A673 (cell line): ENCODE measurements around the gene KCNN1. TPM values are rescaled to one million over a fixed set of nuclear protein-coding genes. Genes with fewer than 3 reads are reported as not detected.

ENCODE experiments used
- BruUV-seq: library from RNA; stranded (reverse); fragments of 400-500 nt; replicated peaks from 2 replicates; lab custom pipeline; 2021; lab: Mats Ljungman, UMichigan
- CTCF ChIA-PET: fragments of 300-600 bp; sonication (Branson Sonifier 250); formaldehyde crosslinking; loops from one replicate; lab custom pipeline; 2022; ENCODE audit warnings: antibody characterized with exemption; lab: Charles Lee
- POLR2A ChIA-PET: fragments of 300-600 bp; sonication (Branson Sonifier 250); formaldehyde crosslinking; loops from one replicate; lab custom pipeline; 2022; ENCODE audit warnings: antibody characterized with exemption; ENCODE audit not compliant: low non-redundant PET; lab: Charles Lee
- DNase-seq: peaks from one replicate; pipeline ENCODE4 v3.0.0-alpha.2; 2015; ENCODE audit warnings: low spot score
- H3K27ac ChIP-seq: fragments of 200-600 bp; sonication (generic); 2 replicates; pipeline ENCODE4 v1.5.1; 2016; ENCODE audit warnings: mixed run types, low read depth, mild to moderate bottlenecking, mixed read lengths, antibody characterized with exemption, low read length; ENCODE audit not compliant: poor library complexity, severe bottlenecking
- H3K27me3 ChIP-seq: fragments of 200-600 bp; sonication (generic); replicated peaks from 2 replicates; pipeline ENCODE4 v1.6.1; 2017; ENCODE audit warnings: mixed run types, low read depth, mild to moderate bottlenecking, mixed read lengths, antibody characterized with exemption, low read length; ENCODE audit not compliant: insufficient read depth, poor library complexity
- H3K36me3 ChIP-seq: fragments of 200-600 bp; sonication (generic); 2 replicates; pipeline ENCODE4 v1.6.1; 2016; ENCODE audit warnings: mixed run types, mild to moderate bottlenecking, mixed read lengths, antibody characterized with exemption, low read length; ENCODE audit not compliant: insufficient read depth, poor library complexity, severe bottlenecking
- H3K4me1 ChIP-seq: fragments of 200-600 bp; sonication (generic); 2 replicates; pipeline ENCODE4 v1.6.1; 2017; ENCODE audit warnings: mixed run types, mild to moderate bottlenecking, mixed read lengths, antibody characterized with exemption, low read length; ENCODE audit not compliant: insufficient read depth, poor library complexity, severe bottlenecking
- H3K4me3 ChIP-seq: fragments of 200-600 bp; sonication (generic); 2 replicates; pipeline ENCODE4 v1.5.1; 2016; ENCODE audit warnings: low read depth, mixed run types, mild to moderate bottlenecking, mixed read lengths, low read length; ENCODE audit not compliant: poor library complexity, severe bottlenecking
- H3K9me3 ChIP-seq: fragments of 200-600 bp; sonication (generic); 2 replicates; pipeline ENCODE4 v1.6.1; 2016; ENCODE audit warnings: mixed run types, low read depth, mild to moderate bottlenecking, mixed read lengths, antibody characterized with exemption, low read length; ENCODE audit not compliant: poor library complexity, severe bottlenecking
- EZH2 ChIP-seq: fragments of 200-600 bp; sonication (generic); IDR thresholded peaks from 2 replicates; pipeline ENCODE4 v1.6.1; 2017; ENCODE audit warnings: borderline replicate concordance, low read depth, mild to moderate bottlenecking, mixed read lengths, antibody characterized with exemption, low read length; ENCODE audit not compliant: poor library complexity, severe bottlenecking
- intact Hi-C: fragments of 100-400 bp; cut with micrococcal nuclease; formaldehyde crosslinking; loops from one replicate; pipeline ENCODE4 v1.10.0; 2022; ENCODE audit not compliant: unreplicated experiment
- total RNA-seq: library from RNA; stranded (reverse); gene quantifications from 2 replicates; pipeline ENCODE4 v1.2.3, GENCODE V29; 2021
- TF ChIP-seq, protein P1 (sequence below): fragments of 300-800, 200-600 bp; sonication (generic); conservative IDR thresholded peaks from 2 replicates; pipeline ENCODE4 v1.5.1; 2017; ENCODE audit warnings: low read depth, mild to moderate bottlenecking, antibody characterized with exemption, low read length, moderate library complexity, mixed read lengths

KCNN1 gene
- total RNA-seq, 1 experiment from 2014 or later = 81.2 TPM

DNA sequence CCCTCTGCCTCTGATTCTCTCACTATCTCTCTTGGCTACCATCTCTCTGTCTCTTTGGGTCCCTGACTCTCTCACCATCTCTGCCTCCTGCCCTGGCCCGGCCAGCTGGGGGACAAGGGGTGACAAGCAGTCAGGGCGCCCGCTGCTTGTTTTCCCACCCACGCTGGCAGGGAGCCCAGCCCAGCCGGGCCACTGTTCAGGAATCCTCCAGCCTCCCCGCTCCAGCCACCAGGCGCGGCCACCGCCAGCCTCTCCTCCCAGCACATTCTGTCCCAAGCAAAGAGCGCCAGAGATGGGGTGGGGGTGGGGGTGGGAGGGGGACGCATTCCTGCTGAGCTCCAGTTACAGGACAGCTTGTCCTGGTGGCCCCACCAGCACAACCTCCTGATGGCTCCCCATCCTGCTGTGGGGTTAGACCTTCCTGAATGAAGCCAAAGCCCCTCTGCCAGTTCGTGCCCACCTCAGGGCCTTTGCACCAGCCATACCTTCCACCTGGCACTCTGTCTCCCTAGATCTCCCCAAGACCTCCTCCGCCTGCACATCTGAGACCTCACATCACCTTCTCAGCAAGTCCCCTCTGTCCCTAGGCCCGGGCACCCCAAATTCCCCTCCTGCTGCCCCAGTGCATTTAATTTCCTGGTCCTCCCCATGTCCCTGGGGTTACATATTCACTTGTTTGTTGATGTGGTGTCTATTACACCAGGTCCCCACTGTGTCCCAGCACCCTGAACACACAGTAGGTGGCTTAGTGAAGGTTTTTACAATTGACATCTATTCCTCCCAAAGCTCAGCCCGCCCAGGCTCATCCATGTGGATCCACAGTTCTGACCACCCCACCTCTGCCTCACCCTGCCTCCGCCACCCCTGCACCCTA is 53.5 kb downstream of the KCNN1 start:
- TF ChIP-seq, protein P1, sequence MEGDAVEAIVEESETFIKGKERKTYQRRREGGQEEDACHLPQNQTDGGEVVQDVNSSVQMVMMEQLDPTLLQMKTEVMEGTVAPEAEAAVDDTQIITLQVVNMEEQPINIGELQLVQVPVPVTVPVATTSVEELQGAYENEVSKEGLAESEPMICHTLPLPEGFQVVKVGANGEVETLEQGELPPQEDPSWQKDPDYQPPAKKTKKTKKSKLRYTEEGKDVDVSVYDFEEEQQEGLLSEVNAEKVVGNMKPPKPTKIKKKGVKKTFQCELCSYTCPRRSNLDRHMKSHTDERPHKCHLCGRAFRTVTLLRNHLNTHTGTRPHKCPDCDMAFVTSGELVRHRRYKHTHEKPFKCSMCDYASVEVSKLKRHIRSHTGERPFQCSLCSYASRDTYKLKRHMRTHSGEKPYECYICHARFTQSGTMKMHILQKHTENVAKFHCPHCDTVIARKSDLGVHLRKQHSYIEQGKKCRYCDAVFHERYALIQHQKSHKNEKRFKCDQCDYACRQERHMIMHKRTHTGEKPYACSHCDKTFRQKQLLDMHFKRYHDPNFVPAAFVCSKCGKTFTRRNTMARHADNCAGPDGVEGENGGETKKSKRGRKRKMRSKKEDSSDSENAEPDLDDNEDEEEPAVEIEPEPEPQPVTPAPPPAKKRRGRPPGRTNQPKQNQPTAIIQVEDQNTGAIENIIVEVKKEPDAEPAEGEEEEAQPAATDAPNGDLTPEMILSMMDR = no peak
- no peak for TF ChIP-seq EZH2
- no TSS peak for BruUV-seq

DNA sequence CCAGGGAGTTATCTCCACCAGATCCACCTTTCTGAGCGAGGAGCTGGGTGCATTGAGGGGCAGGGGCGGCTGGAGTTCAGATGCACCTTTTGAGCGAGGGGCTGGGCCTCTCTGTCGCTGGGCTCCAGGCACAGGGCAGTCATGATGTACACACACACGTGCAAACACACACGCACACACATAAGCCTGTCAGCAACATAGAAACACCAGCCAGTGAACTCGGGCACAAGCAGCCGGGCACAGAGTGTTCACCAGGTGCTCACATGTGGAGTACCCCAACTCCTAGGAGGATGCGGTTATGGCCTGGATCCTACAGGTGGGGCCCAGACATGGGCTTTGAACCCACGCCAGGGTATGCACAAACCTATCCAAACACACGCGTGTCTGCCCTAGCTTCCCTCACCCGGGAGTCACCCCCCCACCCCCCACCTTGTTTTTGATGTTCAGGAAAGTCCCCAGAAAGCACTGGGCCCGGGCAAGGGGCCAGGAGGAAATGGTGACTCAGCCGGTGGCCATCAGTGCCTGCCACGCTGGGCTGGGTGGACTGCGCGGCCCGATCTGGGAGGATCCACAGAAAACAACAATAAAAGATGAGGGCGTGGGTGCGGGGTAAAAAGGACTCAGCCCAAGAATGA is 54.3 kb downstream of the KCNN1 start:
- H3K27ac ChIP-seq = peak overlapping the region; percentile 51
- intact Hi-C loops = no loop called here
- CTCF ChIA-PET = interaction anchor here (1.0 kb wide), 1 partner anchor 13 kb away, joined by 7 read pairs; the partner anchor contains the start of gene ARRDC2

More for the DNA sequence above, 53.5 kb downstream of the KCNN1 start:
- Histone ChIP-seq H3K27ac (peak overlapping the region; percentile 51), H3K4me1 (peaks cover 43% of the 10 kb centered on the region), H3K4me3 (no peak overlapping the region), H3K9me3 (no peaks in the 10 kb centered on the region), H3K36me3 (peaks cover 3% of the 10 kb centered on the region), H3K27me3 (no peaks in the 10 kb centered on the region)
- no peak for DNase-seq
- ChIA-PET CTCF (interaction anchor here (1.0 kb wide), 1 partner anchor 12 kb away, joined by 7 read pairs; the partner anchor contains the start of gene ARRDC2), POLR2A (no interaction called here)
- intact Hi-C loops = no loop called here

DNA sequence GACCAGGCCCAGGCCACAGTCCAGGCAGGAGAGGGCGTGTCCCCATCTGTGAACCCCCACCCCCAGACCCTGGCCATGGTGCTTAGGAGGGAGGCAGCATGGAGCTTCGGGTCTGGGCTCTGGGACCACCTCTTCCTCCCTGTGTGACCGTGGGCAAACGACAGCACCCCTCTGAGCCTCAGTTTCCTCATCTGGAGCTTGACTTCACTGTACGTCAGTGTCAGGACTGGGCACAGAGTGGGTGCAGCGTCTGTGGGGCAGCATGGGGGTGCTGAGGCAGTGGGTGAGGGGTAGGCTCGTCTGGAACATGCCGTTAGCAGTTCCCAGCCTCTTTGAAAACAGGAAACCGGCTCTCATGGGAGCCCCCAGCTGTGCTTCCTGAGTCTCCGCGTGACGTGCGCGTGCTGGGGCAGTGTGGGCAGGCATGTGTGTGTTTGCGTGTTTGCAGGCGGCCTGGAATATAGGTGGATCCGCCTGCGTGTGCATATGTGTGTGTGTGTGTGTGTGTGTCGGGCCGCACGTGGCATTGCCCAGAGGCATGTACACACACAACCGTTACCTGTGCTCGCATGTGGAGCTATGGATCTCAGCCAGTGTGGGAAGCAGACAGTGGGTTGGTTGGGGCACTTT is 56.8 kb downstream of the KCNN1 start:
- intact Hi-C loops = no loop called here
- POLR2A ChIA-PET = no interaction called here
- no peak for TF ChIP-seq EZH2
- Histone ChIP-seq H3K4me3 (no peak overlapping the region), H3K4me1 (peaks cover 37% of the 10 kb centered on the region), H3K27me3 (no peaks in the 10 kb centered on the region), H3K27ac (peak overlapping the region; percentile 83), H3K9me3 (no peaks in the 10 kb centered on the region), H3K36me3 (no peaks in the 10 kb centered on the region)
- DNase-seq = peak; percentile 95
- no TSS peak for BruUV-seq
- CTCF ChIA-PET = no interaction called here

More for the DNA sequence above, 54.3 kb downstream of the KCNN1 start:
- DNase-seq = peak; percentile 80
- H3K4me3 ChIP-seq = no peak overlapping the region
- no peaks in the 10 kb centered on the region for H3K27me3 ChIP-seq
- TF ChIP-seq EZH2 = no peak
- TF ChIP-seq, protein P1 = no peak
- BruUV-seq = no TSS peak
- H3K9me3 ChIP-seq = no peaks in the 10 kb centered on the region
- H3K4me1 ChIP-seq = peaks cover 43% of the 10 kb centered on the region
- POLR2A ChIA-PET = no interaction called here
- H3K36me3 ChIP-seq = no peaks in the 10 kb centered on the region
